Amniotic stem cell (primary cell): ENCODE results near the gene MYOD1.
A peak's percentile ranks its signal among the peaks of the same experiment; 100 is the strongest.

Experiments
- DNase-seq: peaks from one replicate; lab custom pipeline; 2025; lab: John Stamatoyannopoulos, UW

MYOD1 gene

DNA sequence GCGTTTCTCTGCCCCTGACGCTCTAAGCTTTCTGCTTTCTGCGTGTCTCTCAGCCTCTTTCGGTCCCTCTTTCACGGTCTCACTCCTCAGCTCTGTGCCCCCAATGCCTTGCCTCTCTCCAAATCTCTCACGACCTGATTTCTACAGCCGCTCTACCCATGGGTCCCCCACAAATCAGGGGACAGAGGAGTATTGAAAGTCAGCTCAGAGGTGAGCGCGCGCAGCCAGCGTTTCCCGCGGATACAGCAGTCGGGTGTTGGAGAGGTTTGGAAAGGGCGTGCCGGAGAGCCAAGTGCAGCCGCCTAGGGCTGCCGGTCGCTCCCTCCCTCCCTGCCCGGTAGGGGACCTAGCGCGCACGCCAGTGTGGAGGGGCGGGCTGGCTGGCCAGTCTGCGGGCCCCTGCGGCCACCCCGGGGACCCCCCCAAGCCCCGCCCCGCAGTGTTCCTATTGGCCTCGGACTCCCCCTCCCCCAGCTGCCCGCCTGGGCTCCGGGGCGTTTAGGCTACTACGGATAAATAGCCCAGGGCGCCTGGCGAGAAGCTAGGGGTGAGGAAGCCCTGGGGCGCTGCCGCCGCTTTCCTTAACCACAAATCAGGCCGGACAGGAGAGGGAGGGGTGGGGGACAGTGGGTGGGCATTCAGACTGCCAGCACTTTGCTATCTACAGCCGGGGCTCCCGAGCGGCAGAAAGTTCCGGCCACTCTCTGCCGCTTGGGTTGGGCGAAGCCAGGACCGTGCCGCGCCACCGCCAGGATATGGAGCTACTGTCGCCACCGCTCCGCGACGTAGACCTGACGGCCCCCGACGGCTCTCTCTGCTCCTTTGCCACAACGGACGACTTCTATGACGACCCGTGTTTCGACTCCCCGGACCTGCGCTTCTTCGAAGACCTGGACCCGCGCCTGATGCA lies at the start of gene MYOD1:
TSS of gene MYOD1 (plus strand) at position 544 of the 910 bp plus-strand sequence. CDS start at position 756, 212 bp downstream.
- no peak for DNase-seq

- DNase-seq: no peak
These were observed 46.9 kb upstream of the MYOD1 start for GRCh38 chr11:17672469-17672868.

GRCh38 chr11:17673951-17674350 lies 45.4 kb upstream of the MYOD1 start:
- no peak for DNase-seq

DNA sequence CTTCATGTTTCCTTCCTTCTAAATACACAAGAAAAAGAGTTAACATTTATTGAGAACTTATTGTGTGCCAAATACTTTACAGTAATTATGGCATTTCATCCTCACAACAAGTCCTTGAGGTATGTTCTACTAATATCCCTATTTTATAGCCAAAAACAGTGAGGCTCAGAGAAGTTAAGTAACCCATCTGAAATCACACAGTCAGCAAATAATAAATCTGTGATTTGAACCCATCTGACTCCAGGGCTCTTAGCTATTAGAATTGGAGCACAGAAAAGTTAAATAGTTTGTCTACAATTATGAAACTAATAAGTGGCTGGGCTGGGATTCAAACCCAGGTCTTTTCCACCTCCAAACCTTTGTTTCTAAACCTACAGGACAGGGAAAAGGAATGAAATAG lies 36.5 kb upstream of the MYOD1 start:
- DNase-seq: no peak

GRCh38 chr11:17683377-17684161 lies 35.8 kb upstream of the MYOD1 start:
- peak; percentile 26 for DNase-seq

GRCh38 chr11:17684550-17684949 lies 34.8 kb upstream of the MYOD1 start:
- no peak for DNase-seq

DNA sequence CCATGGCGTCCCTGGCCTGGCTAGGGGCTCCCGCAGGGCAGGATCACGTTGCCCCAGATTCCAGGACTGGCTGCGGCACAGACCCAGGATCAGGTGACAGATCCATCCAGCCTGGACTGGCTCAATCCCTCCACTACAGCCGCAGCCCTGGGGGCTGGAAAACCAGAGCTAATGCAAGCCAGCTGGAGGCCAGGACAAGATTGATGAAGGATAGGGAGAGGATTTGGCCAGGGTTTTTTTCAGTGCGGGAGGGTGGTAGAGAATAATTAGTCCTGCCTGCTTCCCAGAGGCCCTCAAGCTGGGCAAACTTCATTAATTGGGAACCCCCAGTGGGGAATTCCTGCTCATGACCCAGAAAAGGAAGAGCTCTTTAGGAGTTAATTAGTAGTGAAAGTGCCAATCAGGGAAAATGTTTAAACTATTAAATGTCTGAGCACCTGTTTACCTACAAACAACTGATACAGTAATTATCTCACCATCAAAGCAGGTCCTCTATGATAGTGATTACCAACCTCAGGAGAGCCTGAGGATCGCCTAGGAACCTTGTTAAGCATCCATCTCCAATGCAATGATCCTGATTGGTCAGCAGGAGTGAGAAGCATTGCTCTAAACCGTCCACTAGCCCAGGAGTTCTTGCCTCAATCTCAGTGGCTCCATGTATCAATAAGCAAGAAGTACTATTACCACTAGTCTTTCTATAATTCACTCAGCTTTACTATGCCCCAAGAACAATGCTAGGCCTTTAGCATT lies 33.0 kb upstream of the MYOD1 start:
- DNase-seq: no peak

GRCh38 chr11:17687946-17688670 lies 31.3 kb upstream of the MYOD1 start:
- DNase-seq: no peak

DNA sequence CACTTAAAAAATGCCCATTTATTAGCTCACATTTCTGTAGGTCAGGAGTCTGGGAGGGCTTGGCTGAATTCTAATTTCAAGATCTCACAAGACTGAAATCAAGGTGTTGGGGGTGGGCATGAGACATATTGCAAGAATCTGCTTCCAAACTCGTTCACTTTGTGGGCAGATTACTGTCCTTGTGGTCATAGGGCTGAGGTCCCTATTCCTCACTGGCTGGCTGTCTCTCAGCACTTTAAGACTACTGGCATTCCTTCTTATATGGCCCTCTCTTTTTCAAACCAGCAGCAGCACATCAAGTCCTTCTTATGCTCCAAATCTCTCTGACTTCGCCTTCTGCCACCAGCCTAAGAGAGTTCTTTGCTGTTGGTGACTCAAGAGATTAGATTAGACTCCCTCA lies 27.8 kb upstream of the MYOD1 start:
- DNase-seq: no peak

DNA sequence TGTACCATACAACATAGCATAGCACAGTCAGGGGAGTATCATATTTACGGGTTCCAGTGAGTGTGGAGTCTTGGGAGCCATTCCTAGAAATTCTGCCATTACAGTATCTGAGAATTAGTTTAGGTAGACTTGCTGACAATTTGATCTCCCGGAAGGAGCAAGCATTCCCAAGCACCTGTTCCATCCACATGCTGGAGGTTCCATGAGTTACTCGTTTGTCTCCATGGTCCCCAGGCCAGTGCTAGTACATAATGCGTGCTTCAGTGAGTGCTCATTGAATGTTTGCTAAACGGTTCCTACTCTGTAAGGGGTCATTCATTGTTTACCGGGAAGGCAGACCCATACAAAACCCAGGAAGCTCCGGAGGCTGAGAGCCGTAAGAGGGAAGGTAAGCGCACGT lies 27.4 kb upstream of the MYOD1 start:
- no peak for DNase-seq

- no peak for DNase-seq
These were observed 26.4 kb upstream of the MYOD1 start for GRCh38 chr11:17692931-17693330.

DNA sequence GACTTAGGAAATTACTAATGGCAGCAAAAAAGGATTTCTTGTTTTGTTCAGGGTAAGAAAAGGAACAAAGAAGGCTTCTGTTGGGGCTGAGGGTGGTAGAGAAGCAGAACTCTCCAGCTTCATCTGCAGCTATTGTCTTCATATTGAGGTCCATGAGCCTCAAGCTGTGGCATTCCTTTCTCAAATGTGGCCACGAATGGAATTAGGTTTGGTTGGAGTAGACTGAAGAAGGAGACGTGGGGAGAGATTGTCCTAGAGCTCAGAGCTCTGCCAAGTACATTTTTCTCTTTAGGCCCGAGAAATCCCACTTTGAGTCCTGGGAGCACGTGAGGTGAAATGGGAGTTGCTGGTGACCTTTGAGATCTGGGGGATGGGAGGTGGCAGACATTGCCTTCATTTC lies 25.8 kb upstream of the MYOD1 start:
- no peak for DNase-seq

- DNase-seq: no peak
These were observed 24.8 kb upstream of the MYOD1 start for GRCh38 chr11:17694494-17695110.

GRCh38 chr11:17695454-17696441 lies 23.6 kb upstream of the MYOD1 start:
- no peak for DNase-seq

DNA sequence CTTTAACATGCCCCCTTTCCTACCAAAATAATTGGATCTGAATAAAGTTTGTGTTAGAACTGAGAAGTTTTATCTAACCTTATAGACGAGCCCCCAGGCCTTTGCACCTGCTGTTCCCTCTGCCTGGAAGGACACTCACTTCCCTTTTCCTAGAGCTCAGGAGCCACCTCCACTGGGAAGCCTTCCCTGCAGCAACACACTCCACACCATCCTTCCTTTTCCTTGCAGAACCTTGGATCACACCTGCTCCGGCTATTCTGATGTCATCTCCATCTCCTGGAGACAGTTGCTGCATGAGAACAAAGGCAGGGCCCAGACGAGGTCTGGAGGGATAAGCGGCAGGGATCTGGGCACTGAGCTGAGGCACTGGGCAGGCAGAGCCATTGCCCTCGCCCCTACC lies 22.6 kb upstream of the MYOD1 start:
- DNase-seq: no peak

DNA sequence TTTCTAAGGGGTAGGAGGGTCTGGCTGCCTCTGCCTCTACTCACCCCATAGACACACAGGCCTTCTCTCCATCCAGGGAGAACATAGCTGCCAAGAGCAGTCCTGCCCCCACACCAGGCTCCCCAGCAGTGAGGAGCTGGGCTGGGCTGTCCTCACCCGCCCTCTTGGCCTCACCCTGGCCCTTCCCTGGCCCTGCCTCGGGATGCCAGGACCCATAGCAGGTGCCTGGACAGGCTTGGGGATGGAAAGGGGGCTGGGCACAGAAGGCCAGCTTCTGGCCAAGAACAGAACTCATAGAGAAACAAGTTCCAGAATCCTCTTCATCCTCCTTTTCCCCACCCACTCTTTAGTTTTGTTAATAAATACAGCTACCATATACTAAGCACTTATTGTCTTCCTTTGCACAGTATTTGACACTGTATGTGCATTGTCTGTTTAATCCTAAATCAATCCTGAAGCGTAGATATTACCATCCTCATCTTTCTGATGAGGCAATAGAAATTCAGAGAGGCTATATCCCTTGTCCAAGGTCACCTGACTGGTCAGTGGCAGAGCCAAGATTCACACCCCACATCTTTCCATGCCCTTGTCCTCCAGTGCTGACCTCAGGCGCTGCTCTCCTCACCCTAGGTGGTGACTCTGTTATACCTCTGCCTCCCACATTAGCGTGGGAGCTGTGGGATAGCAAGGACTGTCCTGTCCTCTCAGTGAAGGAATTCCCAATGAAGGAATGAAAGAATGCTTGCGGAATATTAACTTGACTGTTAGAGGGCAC lies 22.0 kb upstream of the MYOD1 start:
- no peak for DNase-seq

DNA sequence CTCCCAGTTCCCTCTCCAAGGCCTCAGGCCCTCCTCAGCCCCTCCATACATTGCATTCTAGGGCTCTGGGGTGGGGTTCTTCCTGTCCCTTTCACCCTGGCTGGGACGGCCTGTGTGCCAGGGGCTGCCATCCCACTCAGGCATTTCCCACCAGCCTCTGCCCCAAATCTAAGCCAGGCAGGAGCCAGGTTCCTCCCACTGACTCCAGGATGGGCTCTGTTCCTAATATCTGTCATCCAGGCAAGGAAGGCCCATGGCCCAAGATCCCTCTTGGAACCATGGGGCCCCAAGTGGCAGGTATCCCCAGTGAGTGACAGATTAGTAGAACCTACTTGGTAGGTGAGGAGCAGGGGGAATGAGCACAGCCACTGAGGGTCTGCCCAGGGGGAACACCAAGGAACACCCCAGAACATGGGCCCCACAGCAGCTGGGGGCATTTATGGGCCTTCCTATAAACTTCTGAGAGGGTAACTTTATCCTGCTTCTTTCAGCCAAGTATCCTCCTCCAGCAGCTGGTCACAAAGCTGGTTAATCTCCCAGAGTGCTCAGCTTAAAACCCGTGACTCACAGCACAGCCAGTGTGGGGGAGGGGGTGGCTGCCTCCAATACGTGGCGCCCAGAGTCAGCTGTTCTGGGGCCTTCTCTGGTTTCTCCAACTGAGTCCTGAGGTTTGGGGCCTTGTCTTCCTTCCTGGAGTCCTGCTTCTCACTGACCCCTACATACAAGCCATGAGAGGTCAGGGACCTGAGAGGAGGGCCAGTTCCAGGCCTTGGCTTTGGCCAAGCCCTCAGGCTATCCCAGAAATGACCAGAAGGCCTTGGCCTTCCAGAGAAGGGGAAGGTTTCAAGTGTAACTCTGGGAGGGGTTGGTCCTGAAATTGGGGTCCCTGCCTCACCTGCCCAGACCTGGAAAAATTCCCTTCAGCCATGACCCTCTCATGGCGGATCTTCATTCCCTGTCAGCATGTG lies 19.9 kb upstream of the MYOD1 start:
- DNase-seq: no peak

DNA sequence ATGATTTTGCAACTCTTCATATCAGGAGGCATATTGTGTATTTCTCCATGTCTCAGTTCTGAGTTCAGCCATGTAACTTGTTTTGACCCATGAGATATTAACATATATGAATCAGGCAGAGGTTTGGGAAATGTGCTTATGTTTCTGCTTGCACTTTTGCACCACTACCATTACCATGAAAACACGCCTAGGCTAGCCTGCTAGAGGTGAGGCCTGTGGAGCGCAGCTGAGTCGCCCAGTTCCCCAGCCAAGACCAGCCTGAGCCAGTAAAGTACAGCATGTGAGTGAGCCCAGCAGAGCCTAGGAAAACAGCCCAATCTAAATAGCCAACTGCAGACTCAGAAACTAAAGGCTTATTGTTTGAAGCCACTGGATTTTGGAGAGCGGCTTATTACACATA lies 18.4 kb upstream of the MYOD1 start:
- no peak for DNase-seq
